GM12874 (cell line): ENCODE results near the gene CDH1.

Source experiments
- CTCF ChIP-seq: IDR thresholded peaks from 2 replicates; pipeline ENCODE4 v1.5.1; 2011; ENCODE audit warnings: low read depth, mild to moderate bottlenecking, control low read depth, low read length, moderate library complexity; ENCODE audit not compliant: insufficient read depth

CDH1 gene

GRCh38 chr16:68743664-68744063, 6.6 kb downstream of the CDH1 start:
- TF ChIP-seq CTCF, result no peak

- no peak for TF ChIP-seq CTCF
Measured at GRCh38 chr16:68744744-68745280, 7.7 kb downstream of the CDH1 start.

- no peak for TF ChIP-seq CTCF
Measured at GRCh38 chr16:68746951-68747350, 9.9 kb downstream of the CDH1 start.

GRCh38 chr16:68749432-68749831, 12.3 kb downstream of the CDH1 start:
- peak; percentile 38; the same call in 1 of the 2 replicates for TF ChIP-seq CTCF

- no peak for TF ChIP-seq CTCF
Measured at GRCh38 chr16:68750193-68750695, 13.2 kb downstream of the CDH1 start.

GRCh38 chr16:68751160-68751559, 14.1 kb downstream of the CDH1 start:
- no peak for TF ChIP-seq CTCF

- no peak for TF ChIP-seq CTCF
Measured at GRCh38 chr16:68752602-68753001, 15.5 kb downstream of the CDH1 start.
